K562 (cell line): ENCODE data around the gene MSGN1. TPM values are rescaled to one million over a fixed set of nuclear protein-coding genes. Genes with fewer than 3 reads are reported as not detected.

Experiments used
- ATAC-seq: fragments of 200-7000 bp; cut with Tn5 transposase; 3 replicates; pipeline ENCODE4 v1.9.1; 2020; ENCODE audit warnings: moderate library complexity
- BruUV-seq: library from RNA; stranded (reverse); fragments of 400-500 nt; replicated peaks from 2 replicates; lab custom pipeline; 2021; lab: Mats Ljungman, UMichigan
- CTCF ChIA-PET: fragments of 300-600 bp; formaldehyde crosslinking; extraction: SDS; loops from one replicate; lab custom pipeline; 2021; ENCODE audit warnings: low intra/inter-chr PET ratio; lab: Yijun Ruan, JAX
- POLR2A ChIA-PET: fragments of 300-600, 350-650 bp; sonication (Branson Sonifier 250); formaldehyde crosslinking; extraction: SDS; loops from one replicate; lab custom pipeline; 2021; ENCODE audit warnings: antibody characterized with exemption, inconsistent platforms; lab: Yijun Ruan, JAX
- DNase-seq, 4 experiments: peaks; one replicate each; pipeline versions ENCODE4 v3.0.0 to v3.0.0-alpha.2; 2011 to 2018; ENCODE audit warnings: low spot score in 3 of 4, mixed read lengths in 3 of 4; ENCODE audit errors: extremely low read depth in 1 of 4
- FAIRE-seq: peaks from 2 replicates; lab custom pipeline; 2011; peaks lifted over from hg19 to GRCh38; lab: Jason Lieb, UNC
- H2AFZ ChIP-seq: 2 replicates; pipeline ENCODE4 v1.6.0; 2011; ENCODE audit warnings: low read depth, low read length, control low read depth, inconsistent platforms
- H3K27ac ChIP-seq: fragments of 200-600 bp; 3 replicates; pipeline ENCODE4 v1.8.0; 2011; ENCODE audit warnings: low read depth, mild to moderate bottlenecking, control low read depth, inconsistent platforms, low read length, moderate library complexity, mixed read lengths; ENCODE audit errors: extremely low read depth
- H3K27me3 ChIP-seq, 2 experiments: fragments of 300-600 bp in 1 of 2; 2 replicates in 1 of 2; 3 replicates in 1 of 2; pipeline versions ENCODE4 v1.6.0 to v1.8.0; 2011; ENCODE audit warnings: inconsistent platforms in 2 of 2, low read length in 2 of 2, mild to moderate bottlenecking in 1 of 2, mixed read lengths in 1 of 2, moderate library complexity in 1 of 2; ENCODE audit not compliant: control insufficient read depth in 2 of 2, insufficient read depth in 2 of 2
- H3K36me3 ChIP-seq: fragments of 300-600 bp; 3 replicates; pipeline ENCODE4 v1.8.0; 2011; ENCODE audit warnings: mild to moderate bottlenecking, low read length, inconsistent platforms; ENCODE audit not compliant: control insufficient read depth, insufficient read depth
- H3K4me1 ChIP-seq, 2 experiments: fragments of 200-600 bp in 1 of 2; replicated peaks in 1 of 2; 2 replicates in 1 of 2; 3 replicates in 1 of 2; pipeline versions ENCODE4 v1.5.1 to v1.8.0; 2011; ENCODE audit warnings: inconsistent platforms in 2 of 2, low read length in 2 of 2, mild to moderate bottlenecking in 1 of 2, mixed read lengths in 1 of 2, moderate library complexity in 1 of 2; ENCODE audit not compliant: control insufficient read depth in 2 of 2, insufficient read depth in 2 of 2
- H3K4me2 ChIP-seq: 2 replicates; pipeline ENCODE4 v1.6.1; 2011; ENCODE audit warnings: low read length, control low read depth, inconsistent platforms, mixed read lengths; ENCODE audit not compliant: insufficient read depth
- H3K4me3 ChIP-seq: fragments of 200-600 bp; sonication (generic), shearing (Covaris generic); 2 replicates; pipeline ENCODE4 v1.5.1; 2016; ENCODE audit warnings: control low read depth, inconsistent platforms
- H3K79me2 ChIP-seq: fragments of 200-600 bp; 3 replicates; pipeline ENCODE4 v1.8.0; 2011; ENCODE audit warnings: low read length, inconsistent platforms; ENCODE audit not compliant: control insufficient read depth, insufficient read depth
- H3K9ac ChIP-seq, 2 experiments: 2 replicates each; pipeline versions ENCODE4 v1.6.0 to v1.6.1; 2011; ENCODE audit warnings: low read depth in 2 of 2, low read length in 2 of 2, control low read depth in 1 of 2, inconsistent platforms in 1 of 2, mild to moderate bottlenecking in 1 of 2, mixed read lengths in 1 of 2; ENCODE audit not compliant: insufficient read depth in 1 of 2
- H3K9me1 ChIP-seq: one replicate; pipeline ENCODE4 v1.6.0; 2011; ENCODE audit warnings: inconsistent platforms, mild to moderate bottlenecking, low read length, moderate library complexity; ENCODE audit not compliant: control insufficient read depth, insufficient read depth
- H3K9me3 ChIP-seq: replicated peaks from 2 replicates; pipeline ENCODE4 v1.5.1; 2011; ENCODE audit warnings: low read depth, low read length, inconsistent platforms; ENCODE audit not compliant: control insufficient read depth, insufficient read depth
- H4K20me1 ChIP-seq: replicated peaks from 2 replicates; pipeline ENCODE4 v1.6.1; 2011; ENCODE audit warnings: low read length, inconsistent platforms, mixed read lengths; ENCODE audit not compliant: control insufficient read depth, insufficient read depth
- ARID3A ChIP-seq: IDR thresholded peaks from 2 replicates; pipeline ENCODE4 v1.6.1; 2012; ENCODE audit warnings: low read depth, low read length, improper control_type of control experiment, borderline replicate concordance
- CHCHD3 ChIP-seq: fragments of 250-450 bp; sonication (Bioruptor Pico); IDR thresholded peaks from 2 replicates; pipeline ENCODE4 v2.1.2; 2022; ENCODE audit warnings: mild to moderate bottlenecking
- EP400 ChIP-seq: fragments of 450-650 bp; IDR thresholded peaks from 2 replicates; pipeline ENCODE4 v1.6.1; 2017; ENCODE audit warnings: antibody characterized with exemption, mild to moderate bottlenecking, moderate library complexity
- FOS ChIP-seq: IDR thresholded peaks from 3 replicates; pipeline ENCODE4 v1.6.1; 2011; ENCODE audit not compliant: insufficient read length; ENCODE audit errors: extremely low read depth
- FOXA3 ChIP-seq, 2 experiments: fragments of 450-650 bp in 1 of 2; sonication (generic) in 1 of 2; formaldehyde crosslinking; IDR thresholded peaks in 1 of 2; conservative IDR thresholded peaks in 1 of 2; 2 replicates each; pipeline versions ENCODE4 v1.4.0 to v1.8.0; 2020 to 2022; ENCODE audit warnings: mild to moderate bottlenecking in 2 of 2, missing genetic modification reagents in 1 of 2
- PHB ChIP-seq: fragments of 250-450 bp; sonication (Bioruptor Pico); IDR thresholded peaks from 2 replicates; pipeline ENCODE4 v1.5.0; 2021
- POU5F1 ChIP-seq: fragments of 150-350 bp; IDR thresholded peaks from 2 replicates; pipeline ENCODE4 v1.6.1; 2014; ENCODE audit warnings: borderline replicate concordance, low read length, low read depth, mild to moderate bottlenecking; ENCODE audit not compliant: partially characterized antibody
- SMC3 ChIP-seq: conservative IDR thresholded peaks from 2 replicates; pipeline ENCODE4 v1.6.1; 2011; ENCODE audit warnings: low read depth, low read length, improper control_type of control experiment; ENCODE audit not compliant: insufficient read depth
- ZBTB17 ChIP-seq: fragments of 450-650 bp; formaldehyde crosslinking; IDR thresholded peaks from 2 replicates; pipeline ENCODE4 v1.4.0; 2020; ENCODE audit warnings: mild to moderate bottlenecking
- ZNF830 ChIP-seq: fragments of 250-450 bp; sonication (Bioruptor Pico); IDR thresholded peaks from 2 replicates; pipeline ENCODE4 v1.5.0; 2021; ENCODE audit warnings: mild to moderate bottlenecking
- WGBS: fragments of 100-300 bp; shearing (Covaris generic); methylation state at CpG from one replicate; pipeline ENCODE4 v1.1.6; 2016; ENCODE audit warnings: low coverage, mixed read lengths; ENCODE audit not compliant: insufficient coverage; ENCODE audit errors: missing lambda C conversion rate; 5-methylcytosine and 5-hydroxymethylcytosine counted together
- in situ Hi-C: fragments of 300-500 bp; cut with MboI; formaldehyde crosslinking; loops from 4 replicates; pipeline ENCODE4 v1.15.0; 2018; ENCODE audit warnings: inconsistent platforms, mixed read lengths
- intact Hi-C: fragments of 100-400 bp; cut with micrococcal nuclease; formaldehyde crosslinking; loops from 2 replicates; pipeline ENCODE4 v1.14.2; 2022
- polyA plus RNA-seq, 8 experiments: library from polyadenylated mRNA; depleted of rRNA in 4 of 8; stranded (reverse) in 5 of 8; unstranded in 3 of 8; fragments of >200 nt; fragmentation: Nextera tagmentation in 2 of 8; fragmentation: Illumina TruSeq in 1 of 8; extraction: Ambion mirVana in 2 of 8; extraction: Trizol in 1 of 8; gene quantifications; 2 replicates each; pipeline versions ENCODE4 v1.2.1 to v1.2.3, GENCODE V29; 2011 to 2014; ENCODE audit warnings: inconsistent platforms in 1 of 8, missing spikeins in 1 of 8
- total RNA-seq, 7 experiments: library from RNA; depleted of rRNA in 6 of 7; stranded (reverse); fragments of >200 nt in 6 of 7; fragmentation: Illumina TruSeq in 2 of 7; extraction: Trizol in 2 of 7; gene quantifications; 2 replicates each; pipeline versions ENCODE4 v1.2.1 to v1.2.3, GENCODE V29; 2011 to 2021; ENCODE audit warnings: low replicate concordance in 1 of 7
- TF ChIP-seq, protein P1 (sequence below): IDR thresholded peaks from 2 replicates; pipeline ENCODE4 v1.6.1; 2011; ENCODE audit not compliant: insufficient read length; ENCODE audit errors: extremely low read depth
- TF ChIP-seq, protein P2 (sequence below): fragments of 250-450 bp; sonication (Bioruptor Pico); IDR thresholded peaks from 2 replicates; pipeline ENCODE4 v1.5.0; 2021
- TF ChIP-seq, protein P3 (sequence below): sonication (generic); formaldehyde crosslinking; IDR thresholded peaks from 2 replicates; pipeline ENCODE4 v1.8.1; 2023; ENCODE audit warnings: mild to moderate bottlenecking, missing genetic modification reagents
- TF ChIP-seq, protein P4 (sequence below): fragments of 450-650 bp; formaldehyde crosslinking; IDR thresholded peaks from 2 replicates; pipeline ENCODE4 v1.4.0; 2020; ENCODE audit warnings: mild to moderate bottlenecking, moderate library complexity

The MSGN1 gene
- total and polyA plus RNA-seq, 9 of the 15 experiments (the other 6 are each of a cell fraction or from before 2014, with no cell fraction given) = not detected

- Histone ChIP-seq H3K4me2 (no peak overlapping the region), H3K27me3 (no peaks in the 10 kb centered on the region), H3K9ac (no peak overlapping the region), H3K79me2 (no peaks in the 10 kb centered on the region), H3K4me3 (no peak overlapping the region), H2AFZ (no peak overlapping the region), H4K20me1 (no peaks in the 10 kb centered on the region), H3K27ac (no peak overlapping the region), H3K9me1 (no peaks in the 10 kb centered on the region), H3K9me3 (no peaks in the 10 kb centered on the region), H3K4me1 (no peaks in the 10 kb centered on the region), H3K36me3 (peaks cover 76% of the 10 kb centered on the region)
- in situ Hi-C loops = no loop called here
- FAIRE-seq (no peak), ATAC-seq (no peak), DNase-seq (no peak)
- ChIA-PET CTCF (no interaction called here), POLR2A (interaction anchor here (1.2 kb wide), 1 partner anchor 9 kb away, joined by 3 read pairs; no protein-coding TSS in a partner anchor)
- intact Hi-C loops = no loop called here
- WGBS = 84% methylated on average over 2 of the region's 2 CpGs
- TF ChIP-seq CHCHD3 (CRISPR knock-in tag) = no peak
- no peak for TF ChIP-seq FOXA3 (CRISPR knock-in tag; conservative IDR thresholded peaks at IDR 0.05 in 1 of 2, IDR thresholded peaks at IDR 0.05 in 1 of 2)
- no peak for TF ChIP-seq FOS
- TF ChIP-seq, protein P1, sequence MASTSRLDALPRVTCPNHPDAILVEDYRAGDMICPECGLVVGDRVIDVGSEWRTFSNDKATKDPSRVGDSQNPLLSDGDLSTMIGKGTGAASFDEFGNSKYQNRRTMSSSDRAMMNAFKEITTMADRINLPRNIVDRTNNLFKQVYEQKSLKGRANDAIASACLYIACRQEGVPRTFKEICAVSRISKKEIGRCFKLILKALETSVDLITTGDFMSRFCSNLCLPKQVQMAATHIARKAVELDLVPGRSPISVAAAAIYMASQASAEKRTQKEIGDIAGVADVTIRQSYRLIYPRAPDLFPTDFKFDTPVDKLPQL = no peak
- TF ChIP-seq, protein P2, sequence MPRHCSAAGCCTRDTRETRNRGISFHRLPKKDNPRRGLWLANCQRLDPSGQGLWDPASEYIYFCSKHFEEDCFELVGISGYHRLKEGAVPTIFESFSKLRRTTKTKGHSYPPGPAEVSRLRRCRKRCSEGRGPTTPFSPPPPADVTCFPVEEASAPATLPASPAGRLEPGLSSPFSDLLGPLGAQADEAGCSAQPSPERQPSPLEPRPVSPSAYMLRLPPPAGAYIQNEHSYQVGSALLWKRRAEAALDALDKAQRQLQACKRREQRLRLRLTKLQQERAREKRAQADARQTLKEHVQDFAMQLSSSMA = no peak
- TF ChIP-seq ZNF830 (CRISPR knock-in tag) = no peak
- TF ChIP-seq ZBTB17 (CRISPR knock-in tag) = no peak
- no peak for TF ChIP-seq SMC3
- TF ChIP-seq EP400 = no peak
- no peak for TF ChIP-seq POU5F1
- no peak for TF ChIP-seq PHB (CRISPR knock-in tag)
- TF ChIP-seq ARID3A = no peak
- TF ChIP-seq, protein P3, sequence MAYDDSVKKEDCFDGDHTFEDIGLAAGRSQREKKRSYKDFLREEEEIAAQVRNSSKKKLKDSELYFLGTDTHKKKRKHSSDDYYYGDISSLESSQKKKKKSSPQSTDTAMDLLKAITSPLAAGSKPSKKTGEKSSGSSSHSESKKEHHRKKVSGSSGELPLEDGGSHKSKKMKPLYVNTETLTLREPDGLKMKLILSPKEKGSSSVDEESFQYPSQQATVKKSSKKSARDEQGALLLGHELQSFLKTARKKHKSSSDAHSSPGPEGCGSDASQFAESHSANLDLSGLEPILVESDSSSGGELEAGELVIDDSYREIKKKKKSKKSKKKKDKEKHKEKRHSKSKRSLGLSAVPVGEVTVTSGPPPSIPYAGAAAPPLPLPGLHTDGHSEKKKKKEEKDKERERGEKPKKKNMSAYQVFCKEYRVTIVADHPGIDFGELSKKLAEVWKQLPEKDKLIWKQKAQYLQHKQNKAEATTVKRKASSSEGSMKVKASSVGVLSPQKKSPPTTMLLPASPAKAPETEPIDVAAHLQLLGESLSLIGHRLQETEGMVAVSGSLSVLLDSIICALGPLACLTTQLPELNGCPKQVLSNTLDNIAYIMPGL (CRISPR knock-in tag) = no peak
- TF ChIP-seq, protein P4, sequence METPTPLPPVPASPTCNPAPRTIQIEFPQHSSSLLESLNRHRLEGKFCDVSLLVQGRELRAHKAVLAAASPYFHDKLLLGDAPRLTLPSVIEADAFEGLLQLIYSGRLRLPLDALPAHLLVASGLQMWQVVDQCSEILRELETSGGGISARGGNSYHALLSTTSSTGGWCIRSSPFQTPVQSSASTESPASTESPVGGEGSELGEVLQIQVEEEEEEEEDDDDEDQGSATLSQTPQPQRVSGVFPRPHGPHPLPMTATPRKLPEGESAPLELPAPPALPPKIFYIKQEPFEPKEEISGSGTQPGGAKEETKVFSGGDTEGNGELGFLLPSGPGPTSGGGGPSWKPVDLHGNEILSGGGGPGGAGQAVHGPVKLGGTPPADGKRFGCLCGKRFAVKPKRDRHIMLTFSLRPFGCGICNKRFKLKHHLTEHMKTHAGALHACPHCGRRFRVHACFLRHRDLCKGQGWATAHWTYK (CRISPR knock-in tag) = no peak
- BruUV-seq = no TSS peak
Measured at GRCh38 chr2:17772532-17772931, 43.7 kb upstream of the MSGN1 start.
